GM12892 (cell line): ENCODE results near the gene ZNRD2.

ENCODE experiments used
- DNase-seq: peaks from one replicate; pipeline ENCODE4 v3.0.0; 2011; ENCODE audit not compliant: insufficient read length
- FAIRE-seq: peaks from 2 replicates; lab custom pipeline; 2011; peaks lifted over from hg19 to GRCh38; lab: Jason Lieb, UNC
- POLR2A ChIP-seq: IDR thresholded peaks from 2 replicates; pipeline ENCODE4 v1.6.1; 2011; ENCODE audit warnings: low read depth, low read length, control low read depth
- POLR2AphosphoS5 ChIP-seq: IDR thresholded peaks from 2 replicates; pipeline ENCODE4 v1.6.1; 2011; ENCODE audit warnings: low read depth, low read length, control low read depth
- TAF1 ChIP-seq: IDR thresholded peaks from 2 replicates; pipeline ENCODE4 v1.6.1; 2011; ENCODE audit warnings: low read depth, mild to moderate bottlenecking, control low read depth, low read length, borderline replicate concordance

The ZNRD2 gene

DNA sequence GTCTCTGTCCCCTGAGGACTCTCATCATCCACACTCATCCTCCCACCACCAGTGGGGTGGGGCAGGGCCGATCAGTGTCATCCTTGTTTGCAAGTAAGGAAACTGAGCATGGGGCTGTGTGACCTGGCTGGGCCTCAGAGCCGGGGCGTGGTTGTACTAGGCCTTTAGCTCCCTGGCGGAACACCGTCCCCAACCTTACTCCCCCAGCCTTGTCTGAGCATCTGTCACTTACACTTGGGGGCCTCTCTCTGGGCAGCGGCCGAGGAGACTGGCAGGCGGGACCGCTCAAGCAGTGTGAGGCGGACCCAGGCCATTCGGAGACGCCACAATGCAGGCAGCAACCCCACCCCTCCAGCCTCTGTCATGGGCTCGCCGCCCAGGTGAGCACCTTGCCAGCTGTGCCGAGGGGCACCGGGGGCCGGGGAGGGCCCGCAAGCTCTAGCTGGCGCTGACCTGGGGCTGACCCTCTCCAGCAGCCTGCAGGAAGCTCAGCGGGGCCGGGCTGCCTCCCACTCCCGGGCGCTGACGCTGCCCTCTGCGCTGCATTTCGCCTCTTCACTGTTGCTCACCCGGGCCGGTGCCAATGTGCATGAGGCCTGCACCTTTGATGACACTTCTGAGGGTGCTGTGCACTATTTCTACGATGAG lies 49.1 kb downstream of the ZNRD2 start:
- DNase-seq (no peak), FAIRE-seq (no peak)
- TF ChIP-seq TAF1 (no peak), POLR2A (no peak), POLR2AphosphoS5 (no peak)

DNA sequence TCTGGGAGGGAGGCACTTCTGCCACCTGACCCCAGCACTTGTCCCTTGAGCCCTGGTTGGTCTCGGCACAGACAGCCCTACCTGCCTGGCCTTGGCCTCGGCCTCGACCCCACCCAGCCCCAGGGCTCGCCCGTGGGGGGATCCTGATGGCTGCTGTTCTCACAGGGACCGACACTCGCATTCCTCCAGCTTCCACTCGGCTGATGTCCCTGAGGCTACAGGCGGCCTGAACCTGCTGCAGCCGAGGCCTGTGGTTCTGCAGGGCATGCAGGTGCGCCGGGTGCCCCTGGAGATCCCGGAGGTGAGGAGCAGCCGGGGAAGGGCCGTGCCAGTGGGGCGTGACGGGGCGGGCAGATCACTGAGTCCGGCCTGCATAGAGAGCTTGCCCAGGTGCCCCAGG lies 50.4 kb downstream of the ZNRD2 start:
- TF ChIP-seq POLR2A (no peak), TAF1 (no peak), POLR2AphosphoS5 (no peak)
- no peak for FAIRE-seq
- no peak for DNase-seq

DNA sequence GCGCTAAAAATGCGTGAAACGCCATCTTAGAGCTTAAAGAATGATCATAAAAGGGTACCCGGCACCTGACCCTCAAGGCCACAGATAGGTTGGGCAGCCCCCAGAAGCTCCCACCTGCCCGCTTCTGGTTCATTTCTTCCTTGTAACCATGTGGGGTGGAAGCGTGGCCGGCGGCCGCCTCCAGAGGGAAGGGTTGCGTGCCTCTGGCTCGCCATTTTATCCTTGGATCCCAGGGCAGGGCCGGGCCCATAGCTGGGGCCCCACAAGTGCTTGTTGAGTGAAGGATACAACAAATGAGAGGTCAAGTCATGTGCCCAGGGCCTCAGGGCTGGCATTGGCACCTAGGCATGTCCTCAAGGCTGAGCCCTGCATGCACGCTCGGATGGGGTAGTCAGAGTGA lies 51.2 kb downstream of the ZNRD2 start:
- TF ChIP-seq TAF1 (no peak), POLR2A (no peak), POLR2AphosphoS5 (no peak)
- DNase-seq = no peak
- no peak for FAIRE-seq
